OCI-M2 (cell line): ENCODE measurements around the gene AKNA.

ENCODE experiments used
- DNase-seq: peaks from one replicate; lab custom pipeline; 2025; ENCODE audit not compliant: unreplicated experiment; lab: John Stamatoyannopoulos, UW

AKNA gene

GRCh38 chr9:114362394-114362793 is 25.4 kb downstream of the AKNA start:
- no peak for DNase-seq

- DNase-seq, result no peak
Observed at GRCh38 chr9:114361542-114361941, 26.2 kb downstream of the AKNA start.

GRCh38 chr9:114359801-114360200 is 28.0 kb downstream of the AKNA start:
- no peak for DNase-seq

- DNase-seq, result no peak
Observed at GRCh38 chr9:114357911-114358328, 29.9 kb downstream of the AKNA start.

- DNase-seq, result no peak
Observed at GRCh38 chr9:114357360-114357759, 30.4 kb downstream of the AKNA start.

GRCh38 chr9:114356792-114357191 is 31.0 kb downstream of the AKNA start:
- no peak for DNase-seq

- no peak for DNase-seq
Observed at GRCh38 chr9:114355821-114356220, 32.0 kb downstream of the AKNA start.

GRCh38 chr9:114351932-114352331 is 35.9 kb downstream of the AKNA start:
- DNase-seq, result no peak

GRCh38 chr9:114350636-114351401 is 37.0 kb downstream of the AKNA start:
- no peak for DNase-seq

GRCh38 chr9:114349713-114350480 is 37.9 kb downstream of the AKNA start:
- DNase-seq, result no peak

- DNase-seq, result no peak
Observed at GRCh38 chr9:114348906-114349482, 38.8 kb downstream of the AKNA start.

- DNase-seq, result no peak
Observed at GRCh38 chr9:114348261-114348905, 39.4 kb downstream of the AKNA start.

GRCh38 chr9:114347675-114348074 is 40.1 kb downstream of the AKNA start:
- no peak for DNase-seq

- DNase-seq, result no peak
Observed at GRCh38 chr9:114346146-114346545, 41.6 kb downstream of the AKNA start.

- no peak for DNase-seq
Observed at GRCh38 chr9:114345493-114346065, 42.2 kb downstream of the AKNA start.

GRCh38 chr9:114344692-114345091 is 43.1 kb downstream of the AKNA start:
- DNase-seq, result no peak

GRCh38 chr9:114344188-114344566 is 43.6 kb downstream of the AKNA start:
- no peak for DNase-seq

GRCh38 chr9:114343471-114344187 is 44.2 kb downstream of the AKNA start:
- DNase-seq, result no peak

- no peak for DNase-seq
Observed at GRCh38 chr9:114342755-114343440, 44.9 kb downstream of the AKNA start.

- no peak for DNase-seq
Observed at GRCh38 chr9:114341991-114342390, 45.8 kb downstream of the AKNA start.
